NCI-H748 treated with DMSO at 0.1 percent for 48 hours (cell line): Measurements from ENCODE around the gene C17orf113.
A peak's percentile ranks its signal among the peaks of the same experiment; 100 is the strongest.

ENCODE experiments used
- DNase-seq: peaks from one replicate; lab custom pipeline; 2025; lab: John Stamatoyannopoulos, UW

C17orf113 gene

DNA sequence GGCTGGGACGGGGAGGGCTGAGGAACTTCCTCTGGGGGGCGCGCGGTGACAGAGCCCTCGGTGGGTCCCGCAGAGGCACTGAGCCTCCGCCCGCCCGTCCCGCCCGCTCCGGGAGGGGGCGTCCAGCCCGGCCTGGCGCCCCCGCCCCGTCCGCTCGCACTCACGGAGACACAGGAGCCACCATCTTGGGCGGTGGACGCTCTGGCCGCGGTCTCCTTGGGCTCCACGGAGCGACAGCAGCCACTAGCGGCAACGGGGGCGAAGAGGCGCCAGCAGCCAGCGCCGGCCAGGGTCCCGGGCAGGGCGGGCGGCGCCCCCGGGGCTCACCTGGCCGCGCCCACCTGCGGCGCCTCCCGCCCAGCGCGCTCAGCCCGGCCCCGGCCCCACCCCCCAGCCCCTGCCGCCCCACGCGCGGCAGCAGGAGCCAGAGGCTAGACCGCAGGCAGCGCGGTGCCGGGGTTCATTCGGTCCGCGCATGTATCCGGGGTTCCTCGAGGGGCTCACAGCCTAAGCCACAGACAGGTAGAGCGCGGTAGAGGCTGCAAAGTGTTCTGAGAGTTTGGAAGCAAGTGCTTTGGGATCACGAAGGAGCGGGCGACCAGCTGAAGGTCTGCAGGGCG lies at the start of gene C17orf113:
C17orf113 (minus strand) TSS at position 209 of the 620 bp plus-strand sequence. CDS start 7,225 bp downstream, outside the sequence.
- DNase-seq: peak; percentile 22

- no peak for DNase-seq
These were observed 48.5 kb upstream of the C17orf113 start for GRCh38 chr17:42098730-42099399.

- DNase-seq: no peak
These were observed 47.6 kb upstream of the C17orf113 start, which contains the start of gene ZNF385C for GRCh38 chr17:42097691-42098631. Gene ZNF385C, minus strand, starts transcription at chr17:42098473. Its CDS starts 35,417 bp downstream, at chr17:42063056.

DNA sequence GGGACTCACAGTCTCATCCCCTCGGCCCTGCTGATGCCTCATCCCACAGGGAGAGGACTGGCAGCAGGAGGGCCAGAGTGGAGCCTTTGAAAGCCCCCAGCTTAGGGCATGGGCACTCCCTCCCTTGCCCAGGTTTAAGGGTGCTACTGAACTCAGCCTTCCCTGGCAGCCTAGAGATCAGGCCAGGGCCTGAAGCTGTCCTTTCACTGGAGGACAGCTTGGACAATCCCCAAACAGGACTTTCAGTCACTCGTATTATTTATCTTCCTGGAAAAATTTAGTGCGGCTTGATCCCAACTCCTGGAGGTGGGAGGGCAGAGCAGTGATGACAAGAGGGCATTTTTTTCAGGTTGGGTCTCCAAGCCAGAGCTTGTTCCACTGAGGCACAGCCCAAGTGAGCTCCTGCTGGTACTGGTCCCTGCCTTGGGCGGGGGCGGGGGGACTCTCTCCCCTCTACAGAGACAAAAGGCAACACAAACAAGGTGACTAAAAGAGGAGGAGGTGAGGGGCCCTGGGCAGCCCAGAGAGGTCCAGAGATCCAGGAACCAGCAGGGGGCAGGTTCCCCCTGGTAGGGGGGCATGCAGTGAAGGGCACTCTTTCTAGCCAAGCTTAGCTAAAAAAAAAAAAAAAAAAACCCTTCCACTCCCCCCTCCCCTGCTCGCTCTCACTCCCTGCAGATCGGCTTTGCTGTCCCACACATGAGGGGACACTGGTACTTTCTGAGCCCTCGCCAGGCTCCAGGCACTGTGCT lies 46.1 kb upstream of the C17orf113 start:
- DNase-seq: no peak

DNA sequence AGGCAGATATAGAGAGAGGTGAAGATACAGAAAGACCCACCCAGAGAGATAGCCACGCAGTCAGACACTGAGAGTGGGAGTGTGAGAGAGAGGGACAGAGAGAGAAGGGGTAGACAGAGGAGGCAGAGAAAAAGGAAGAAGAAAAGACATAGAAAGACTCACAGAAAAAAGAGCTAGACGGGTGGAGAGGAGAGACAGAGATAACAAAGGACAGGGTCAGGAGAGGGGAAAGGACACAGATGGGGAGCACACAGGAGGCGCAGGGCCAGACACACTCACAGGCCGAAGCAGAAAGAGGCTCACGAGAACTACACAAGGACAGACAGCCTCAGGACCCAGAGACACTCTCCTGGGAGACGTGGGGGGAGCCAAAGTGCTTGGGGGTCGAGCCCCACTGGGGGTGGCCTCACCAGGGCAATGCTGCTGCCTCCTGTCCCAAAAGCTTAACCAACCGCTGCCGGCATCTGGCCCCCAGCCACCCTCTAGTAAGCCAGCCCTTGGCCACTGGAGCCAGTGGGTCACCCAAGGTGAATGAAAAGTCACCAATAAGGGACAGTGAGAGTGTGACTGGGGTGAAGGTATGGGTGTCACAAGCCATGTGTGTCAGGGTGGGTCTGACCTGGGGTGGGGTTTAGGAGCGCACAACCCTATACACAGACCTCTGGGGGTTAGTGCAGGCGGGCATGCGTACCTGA lies 44.1 kb upstream of the C17orf113 start:
- DNase-seq: no peak

GRCh38 chr17:42092939-42093338 lies 42.5 kb upstream of the C17orf113 start:
- no peak for DNase-seq

DNA sequence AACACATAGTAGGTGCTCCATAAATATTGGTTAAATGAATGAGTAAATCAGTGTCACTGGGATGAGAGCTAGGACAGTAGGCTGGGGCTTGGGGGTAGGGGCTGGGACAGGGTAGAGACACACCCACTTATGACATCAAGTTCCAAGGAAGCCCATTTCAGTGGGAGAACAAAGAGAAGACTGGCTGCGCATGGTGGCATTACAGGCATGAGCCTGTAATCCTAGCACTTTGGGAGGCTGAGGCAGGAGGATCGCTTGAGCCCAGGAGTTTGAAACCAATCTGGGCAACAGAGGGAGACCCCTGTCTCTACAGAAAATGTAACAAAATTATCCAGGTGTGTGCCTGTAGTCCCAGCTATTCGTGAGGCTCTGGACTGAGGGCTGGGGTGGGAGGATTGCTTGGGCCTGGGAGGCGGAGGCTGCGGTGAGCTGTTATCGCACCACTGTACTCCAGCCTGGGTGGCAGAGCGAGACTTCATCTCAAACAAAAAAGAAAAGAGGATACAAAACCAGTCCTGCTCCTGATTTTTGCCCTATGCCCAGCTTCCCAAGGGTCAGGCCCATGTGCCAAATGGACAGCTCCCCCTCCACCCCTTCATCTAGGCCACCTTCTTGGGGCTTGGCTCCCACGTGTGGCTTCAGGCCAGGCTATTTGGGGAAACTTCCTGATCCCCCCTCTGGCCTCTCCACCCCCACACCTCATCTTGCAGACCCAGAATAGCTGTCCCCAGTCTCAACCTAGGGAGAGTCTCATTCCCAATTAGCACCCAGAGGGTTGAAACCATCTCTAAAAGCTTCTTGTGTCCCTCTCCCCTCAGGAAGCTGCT lies 40.8 kb upstream of the C17orf113 start:
- no peak for DNase-seq

DNA sequence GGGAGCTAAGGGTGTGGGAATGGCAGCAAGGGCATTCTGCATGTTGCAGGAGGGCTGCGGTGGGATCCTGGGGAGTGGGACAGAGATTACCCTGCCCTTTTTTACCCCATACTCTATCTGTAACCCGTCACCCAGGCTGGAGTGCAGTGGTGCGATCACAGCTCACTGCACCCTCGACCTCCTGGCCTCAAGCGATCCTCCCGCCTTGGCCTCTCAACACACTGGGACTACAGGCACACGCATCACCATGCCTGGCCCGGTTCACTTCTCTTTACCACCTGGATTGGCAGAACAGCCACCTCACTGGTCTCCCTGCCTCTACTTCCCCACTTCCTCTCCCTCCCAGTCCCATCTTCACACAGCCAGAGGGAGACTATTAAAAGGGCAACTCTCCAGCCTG lies 38.3 kb upstream of the C17orf113 start:
- DNase-seq: no peak

- DNase-seq: no peak
These were observed 37.6 kb upstream of the C17orf113 start for GRCh38 chr17:42087736-42088705.

DNA sequence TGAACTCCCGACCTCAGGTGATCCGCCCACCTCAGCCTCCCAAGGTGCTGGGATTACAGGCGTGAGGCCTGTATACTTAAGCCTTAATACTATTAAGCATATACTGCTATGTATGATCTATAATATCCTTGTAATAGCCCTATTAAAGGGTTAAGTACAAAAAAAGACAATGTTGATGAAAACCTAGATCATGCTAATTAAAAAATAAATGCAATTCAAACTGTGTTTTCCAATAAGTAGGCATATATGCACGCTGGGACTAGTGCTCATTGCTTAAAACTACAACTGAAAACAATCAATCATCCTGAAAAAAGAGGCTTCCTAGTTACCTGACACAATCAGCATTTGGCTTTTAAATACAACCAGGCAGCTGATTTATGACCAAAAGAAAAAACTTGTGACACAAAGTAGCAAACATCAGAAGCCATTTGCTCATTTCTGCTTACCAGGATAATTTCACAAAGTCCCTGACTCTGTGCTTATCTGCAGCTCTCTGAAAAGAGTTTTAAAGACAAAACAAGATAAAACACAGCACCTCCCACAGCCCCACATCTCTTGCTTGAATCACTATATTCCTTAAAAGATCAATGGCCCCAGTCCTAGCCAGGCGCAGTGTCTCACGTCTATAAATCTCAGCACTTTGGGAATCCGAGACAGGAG lies 36.8 kb upstream of the C17orf113 start:
- DNase-seq: no peak

- no peak for DNase-seq
These were observed 31.2 kb upstream of the C17orf113 start for GRCh38 chr17:42081516-42082129.

- DNase-seq: no peak
These were observed 29.1 kb upstream of the C17orf113 start for GRCh38 chr17:42079541-42079940.

- no peak for DNase-seq
These were observed 28.1 kb upstream of the C17orf113 start for GRCh38 chr17:42078396-42079043.

GRCh38 chr17:42077755-42078154 lies 27.4 kb upstream of the C17orf113 start:
- no peak for DNase-seq

DNA sequence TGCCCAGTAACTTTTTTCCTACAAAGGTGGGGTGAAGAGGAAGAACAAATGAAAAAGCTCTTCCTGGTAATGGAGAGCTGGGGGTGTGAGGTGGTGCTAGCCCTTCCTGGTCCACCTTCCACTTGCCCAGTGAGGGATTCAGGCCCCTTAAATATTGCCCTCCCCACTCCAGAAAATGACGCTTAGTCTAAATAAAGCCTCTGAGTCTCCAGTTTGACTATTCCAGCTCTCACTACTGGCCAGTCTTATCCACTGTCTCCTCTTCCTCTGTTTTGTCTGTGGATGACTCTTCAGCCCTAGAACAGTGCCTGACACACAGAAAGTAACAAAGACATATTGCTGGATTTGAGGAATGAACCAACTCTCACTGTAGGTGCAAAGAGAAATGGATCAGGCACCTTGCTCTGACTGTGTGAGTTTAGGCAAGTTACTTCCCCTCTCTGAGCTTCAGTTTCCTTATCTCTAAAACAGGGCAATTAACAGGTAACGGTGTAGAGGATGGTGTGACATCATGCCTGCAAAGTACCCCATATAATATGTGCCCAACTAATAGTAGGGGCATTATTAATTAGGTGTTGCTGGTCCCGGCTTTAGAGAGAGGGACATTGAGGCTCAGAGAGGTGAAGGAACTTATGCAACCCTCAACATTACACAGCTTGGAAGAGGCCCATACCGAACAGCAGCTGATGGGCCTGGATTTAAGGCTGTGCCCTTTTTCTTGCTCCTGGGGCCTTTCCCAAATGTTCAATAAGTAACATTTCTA lies 26.6 kb upstream of the C17orf113 start:
- no peak for DNase-seq

GRCh38 chr17:42075789-42076188 lies 25.4 kb upstream of the C17orf113 start:
- DNase-seq: no peak
